ENCODE measurements around the gene MRPS5.

- no peak for TF ChIP-seq POLR2A (IDR thresholded peaks at IDR 0.05; ENCODE audit: low read depth, low read length)
- TF ChIP-seq POLR2AphosphoS5 (IDR thresholded peaks at IDR 0.05; ENCODE audit: low read depth, low read length): no peak
Measured at GRCh38 chr2:95076705-95077529, 44.7 kb downstream of the MRPS5 start.
